IPS-18a (cell line): ENCODE measurements around the gene MICAL2.

Experiments
- H3K27ac ChIP-seq: one replicate; pipeline ENCODE4 v1.5.1; 2013; ENCODE audit warnings: low read length
- H3K27me3 ChIP-seq: one replicate; pipeline ENCODE4 v1.6.1; 2013; ENCODE audit warnings: mild to moderate bottlenecking, low read length; ENCODE audit not compliant: control insufficient read depth, insufficient read depth
- H3K36me3 ChIP-seq: one replicate; pipeline ENCODE4 v1.6.1; 2013; ENCODE audit warnings: low read depth, low read length; ENCODE audit not compliant: control insufficient read depth
- H3K4me1 ChIP-seq: one replicate; pipeline ENCODE4 v1.6.1; 2013; ENCODE audit warnings: low read depth, low read length; ENCODE audit not compliant: control insufficient read depth
- H3K4me3 ChIP-seq: one replicate; pipeline ENCODE4 v1.5.1; 2013; ENCODE audit warnings: low read length
- H3K9ac ChIP-seq: one replicate; pipeline ENCODE4 v1.6.1; 2013; ENCODE audit warnings: mild to moderate bottlenecking, low read length, moderate library complexity
- H3K9me3 ChIP-seq: one replicate; pipeline ENCODE4 v1.6.1; 2013; ENCODE audit warnings: low read depth, low read length; ENCODE audit not compliant: control insufficient read depth

The MICAL2 gene

GRCh38 chr11:12103411-12104225 is 6.8 kb upstream of the MICAL2 start:
- H3K27me3 ChIP-seq: peaks cover under 1% of the 10 kb centered on the region
- no peak overlapping the region for H3K27ac ChIP-seq
- H3K9ac ChIP-seq: no peak overlapping the region
- H3K9me3 ChIP-seq: no peaks in the 10 kb centered on the region
- peaks cover 16% of the 10 kb centered on the region for H3K4me1 ChIP-seq
- H3K36me3 ChIP-seq: no peaks in the 10 kb centered on the region
- peak overlapping the region; percentile 2 for H3K4me3 ChIP-seq

GRCh38 chr11:12105471-12105870 is 4.9 kb upstream of the MICAL2 start:
- peaks cover 20% of the 10 kb centered on the region for H3K4me1 ChIP-seq
- peaks cover 15% of the 10 kb centered on the region for H3K27me3 ChIP-seq
- H3K9me3 ChIP-seq: no peaks in the 10 kb centered on the region
- H3K9ac ChIP-seq: no peak overlapping the region
- no peak overlapping the region for H3K4me3 ChIP-seq
- no peak overlapping the region for H3K27ac ChIP-seq
- H3K36me3 ChIP-seq: no peaks in the 10 kb centered on the region

GRCh38 chr11:12106101-12106500 is 4.3 kb upstream of the MICAL2 start:
- Histone ChIP-seq H3K9me3 (no peaks in the 10 kb centered on the region), H3K4me3 (no peak overlapping the region), H3K27ac (no peak overlapping the region), H3K4me1 (peaks cover 20% of the 10 kb centered on the region), H3K27me3 (peaks cover 20% of the 10 kb centered on the region), H3K36me3 (no peaks in the 10 kb centered on the region), H3K9ac (no peak overlapping the region)

GRCh38 chr11:12106501-12106900 is 3.9 kb upstream of the MICAL2 start:
- H3K9ac ChIP-seq: no peak overlapping the region

GRCh38 chr11:12108875-12109453 is 1.4 kb upstream of the MICAL2 start:
- no peak overlapping the region for H3K4me3 ChIP-seq
- no peaks in the 10 kb centered on the region for H3K36me3 ChIP-seq
- peaks cover 3% of the 10 kb centered on the region for H3K4me1 ChIP-seq
- no peak overlapping the region for H3K9ac ChIP-seq
- H3K27me3 ChIP-seq: peaks cover 38% of the 10 kb centered on the region
- no peaks in the 10 kb centered on the region for H3K9me3 ChIP-seq
- H3K27ac ChIP-seq: no peak overlapping the region

More at GRCh38 chr11:12106501-12106900, 3.9 kb upstream of the MICAL2 start:
- no peak overlapping the region for H3K4me3 ChIP-seq
- peaks cover 20% of the 10 kb centered on the region for H3K4me1 ChIP-seq
- H3K27me3 ChIP-seq: peaks cover 24% of the 10 kb centered on the region
- H3K36me3 ChIP-seq: no peaks in the 10 kb centered on the region
- no peaks in the 10 kb centered on the region for H3K9me3 ChIP-seq
- no peak overlapping the region for H3K27ac ChIP-seq

- no peak overlapping the region for H3K9ac ChIP-seq
- peak overlapping the region; percentile 62 for H3K4me3 ChIP-seq
- no peak overlapping the region for H3K27ac ChIP-seq
Measured at GRCh38 chr11:12109591-12110196, 696 bp upstream of the MICAL2 start.

GRCh38 chr11:12110714-12111548 is 541 bp downstream of the MICAL2 start:
- Histone ChIP-seq H3K4me3 (peak overlapping the region; percentile 74), H3K9ac (no peak overlapping the region), H3K27ac (no peak overlapping the region)

More at GRCh38 chr11:12109591-12110196, 696 bp upstream of the MICAL2 start:
- Histone ChIP-seq H3K36me3 (no peaks in the 10 kb centered on the region), H3K4me1 (peaks cover 3% of the 10 kb centered on the region), H3K27me3 (peaks cover 38% of the 10 kb centered on the region), H3K9me3 (no peaks in the 10 kb centered on the region)

GRCh38 chr11:12111549-12112520 is 1.4 kb downstream of the MICAL2 start:
- H3K27me3 ChIP-seq: peaks cover 38% of the 10 kb centered on the region
- H3K4me1 ChIP-seq: peaks cover 3% of the 10 kb centered on the region
- no peak overlapping the region for H3K27ac ChIP-seq
- no peaks in the 10 kb centered on the region for H3K36me3 ChIP-seq
- peak overlapping the region; percentile 74 for H3K4me3 ChIP-seq
- no peak overlapping the region for H3K9ac ChIP-seq
- no peaks in the 10 kb centered on the region for H3K9me3 ChIP-seq

More at GRCh38 chr11:12110714-12111548, 541 bp downstream of the MICAL2 start:
- Histone ChIP-seq H3K9me3 (no peaks in the 10 kb centered on the region), H3K36me3 (no peaks in the 10 kb centered on the region), H3K4me1 (peaks cover 3% of the 10 kb centered on the region), H3K27me3 (peaks cover 38% of the 10 kb centered on the region)

- no peak overlapping the region for H3K9ac ChIP-seq
- no peaks in the 10 kb centered on the region for H3K9me3 ChIP-seq
- no peak overlapping the region for H3K4me3 ChIP-seq
- H3K4me1 ChIP-seq: peaks cover 3% of the 10 kb centered on the region
- no peaks in the 10 kb centered on the region for H3K36me3 ChIP-seq
- H3K27me3 ChIP-seq: peaks cover 38% of the 10 kb centered on the region
- no peak overlapping the region for H3K27ac ChIP-seq
Measured at GRCh38 chr11:12112750-12113149, 2.4 kb downstream of the MICAL2 start.

- no peaks in the 10 kb centered on the region for H3K36me3 ChIP-seq
- H3K4me1 ChIP-seq: peaks cover 3% of the 10 kb centered on the region
- no peaks in the 10 kb centered on the region for H3K9me3 ChIP-seq
- H3K4me3 ChIP-seq: no peak overlapping the region
- H3K9ac ChIP-seq: no peak overlapping the region
- H3K27me3 ChIP-seq: peaks cover 38% of the 10 kb centered on the region
- no peak overlapping the region for H3K27ac ChIP-seq
Measured at GRCh38 chr11:12113294-12113693, 2.9 kb downstream of the MICAL2 start.
